ENCODE data around the gene LDLRAP1. TPM values are rescaled to one million over a fixed set of nuclear protein-coding genes. Genes with fewer than 3 reads are reported as not detected.

LDLRAP1 gene
- total and polyA plus RNA-seq, 9 of the 15 experiments (the other 6 are each of a cell fraction or from before 2014, with no cell fraction given): 0.56 to 29.6 (median 16.2) TPM

GRCh38 chr1:25525361-25525688 is 18.1 kb upstream of the LDLRAP1 start:
- DNase-seq (ENCODE audit: extremely low read depth in 1 of 4, low spot score in 3 of 4): no peak
- WGBS (ENCODE audit: insufficient coverage, low coverage, missing lambda C conversion rate): 37% methylated on average over 4 of the region's 4 CpGs
- H3K79me2 ChIP-seq (ENCODE audit: control insufficient read depth, insufficient read depth, low read length): no peaks in the 10 kb centered on the region
- TF ChIP-seq THRB (CRISPR knock-in tag; conservative IDR thresholded peaks at IDR 0.05) (no peak), MCM5 (IDR thresholded peaks at IDR 0.05; ENCODE audit: low read depth) (no peak), BCOR (IDR thresholded peaks at IDR 0.05) (peak; percentile 66), ZNF12 (CRISPR knock-in tag; IDR thresholded peaks at IDR 0.05) (peak; percentile 100), NFE2 (IDR thresholded peaks at IDR 0.05; ENCODE audit: low read depth) (peak; percentile 46; the same call in 1 of the 2 replicates), U2AF2 (optimal IDR thresholded peaks at IDR 0.05; ENCODE audit: low read depth, low read length) (no peak), RCOR1 (IDR thresholded peaks at IDR 0.05; ENCODE audit: borderline replicate concordance in 1 of 2, low read depth in 2 of 2, low read length in 2 of 2) (0 out of 4 replicates have a peak, but pooled peaks of 1 of the 2 experiments have one; percentile 20), ZNF316 (IDR thresholded peaks at IDR 0.05) (peak; percentile 24; the same call in 1 of the 2 replicates), ZNF280A (IDR thresholded peaks at IDR 0.05; ENCODE audit: low read depth, partially characterized antibody) (peak; percentile 23), KDM1A (IDR thresholded peaks at IDR 0.05) (peak in 1 of 2 experiments; percentile 55; a peak in 2 of 4 replicates), CBX3 (IDR thresholded peaks at IDR 0.05; ENCODE audit: borderline replicate concordance in 1 of 2, low read length in 2 of 2) (0 out of 3 replicates have a peak, but pooled peaks of 1 of the 2 experiments have one; percentile 49), TRIM24 (IDR thresholded peaks at IDR 0.05) (peak; percentile 56 to 85), TRIM28 (IDR thresholded peaks at IDR 0.05) (peak; percentile 81; the same call in 1 of the 2 replicates), SMC3 (conservative IDR thresholded peaks at IDR 0.05; ENCODE audit: insufficient read depth, low read depth, low read length) (no peak), PRDM10 (IDR thresholded peaks at IDR 0.05; ENCODE audit: partially characterized antibody) (peak; percentile 32), MAFG (tag; conservative IDR thresholded peaks at IDR 0.05) (0 out of 2 replicates have a peak, but pooled peaks have one; percentile 23)
- no peak overlapping the region for H3K9ac ChIP-seq (ENCODE audit: insufficient read depth in 1 of 2, low read depth in 2 of 2, low read length in 2 of 2)
- H2AFZ ChIP-seq (ENCODE audit: low read depth, low read length): no peak overlapping the region
- CTCF ChIA-PET (ENCODE audit: low intra/inter-chr PET ratio): no interaction called here
- in situ Hi-C loops (cut with MboI): no loop called here
- BruUV-seq (replicated peaks): no TSS peak
- H3K9me3 ChIP-seq (replicated peaks; ENCODE audit: control insufficient read depth, insufficient read depth, low read depth, low read length): peaks cover 3% of the 10 kb centered on the region; the same call in 1 of the 2 replicates
- POLR2A ChIA-PET: interaction anchor here (1.4 to 1.6 kb wide), 2 partner anchors 12 to 24 kb away, joined by 6 to 8 read pairs; no protein-coding TSS in a partner anchor
- intact Hi-C loops (cut with micrococcal nuclease): no loop called here
- peaks cover 0 to 17% of the 10 kb centered on the region in 2 experiments; a peak in 3 of 5 replicates for H3K4me1 ChIP-seq (replicated peaks in 1 of 2; ENCODE audit: control insufficient read depth in 2 of 2, insufficient read depth in 2 of 2, low read length in 2 of 2)
- H3K27ac ChIP-seq (ENCODE audit: extremely low read depth, low read depth, low read length): no peak overlapping the region
- peaks cover 9 to 34% of the 10 kb centered on the region in 2 experiments for H3K27me3 ChIP-seq (ENCODE audit: control insufficient read depth in 2 of 2, insufficient read depth in 2 of 2, low read length in 2 of 2)
- no peak for FAIRE-seq
- H3K4me3 ChIP-seq: no peak overlapping the region
- no peak overlapping the region for H3K4me2 ChIP-seq (ENCODE audit: insufficient read depth, low read length)
- no peak for ATAC-seq
- no peaks in the 10 kb centered on the region for H3K36me3 ChIP-seq (ENCODE audit: control insufficient read depth, insufficient read depth, low read length)
- no peaks in the 10 kb centered on the region for H4K20me1 ChIP-seq (replicated peaks; ENCODE audit: control insufficient read depth, insufficient read depth, low read length)
- H3K9me1 ChIP-seq (ENCODE audit: control insufficient read depth, insufficient read depth, low read length): no peaks in the 10 kb centered on the region

Measured in K562 (cell line).